Breast epithelium (tissue), 4 donors: Measurements from ENCODE around the gene HMCN1. TPM values are rescaled to one million over a fixed set of nuclear protein-coding genes. Genes with fewer than 3 reads are reported as not detected.
A peak's percentile ranks its signal among the peaks of the same experiment; 100 is the strongest.

Experiments used
- DNase-seq, 2 donors: peaks; one replicate each; pipeline ENCODE4 v3.0.0-alpha.2; 2019; ENCODE audit warnings: low spot score in 2 of 2
- H3K27ac ChIP-seq, 2 donors: fragments of 200-600 bp; sonication (generic) in 1 of 2; one replicate each; pipeline ENCODE4 v1.5.1; 2016 to 2019; ENCODE audit warnings: mild to moderate bottlenecking in 1 of 2
- H3K27me3 ChIP-seq, 2 donors: fragments of 200-600 bp; sonication (generic) in 1 of 2; one replicate each; pipeline versions ENCODE4 v1.5.1 to v1.6.0; 2017 to 2019; ENCODE audit warnings: control low read depth in 1 of 2, mild to moderate bottlenecking in 1 of 2
- H3K36me3 ChIP-seq: fragments of 200-600 bp; one replicate; pipeline ENCODE4 v1.5.1; 2019
- H3K4me1 ChIP-seq, 2 donors: fragments of 200-600 bp; sonication (generic); one replicate each; pipeline ENCODE4 v1.5.1; 2016 to 2019; ENCODE audit warnings: control low read depth in 1 of 2
- H3K4me3 ChIP-seq, 3 donors: fragments of 200-600 bp; sonication (generic); 1 replicate in 2 of 3; 2 replicates in 1 of 3; pipeline ENCODE4 v1.5.1; 2016 to 2019; ENCODE audit warnings: mild to moderate bottlenecking in 3 of 3, moderate library complexity in 2 of 3
- H3K9me3 ChIP-seq, 2 donors: fragments of 200-600 bp; sonication (generic) in 1 of 2; one replicate each; pipeline ENCODE4 v1.5.1; 2016 to 2019; ENCODE audit warnings: control low read depth in 1 of 2
- CTCF ChIP-seq, 3 donors: fragments of 450-650 bp; IDR thresholded peaks; one replicate each; pipeline ENCODE4 v1.5.1; 2016 to 2017; ENCODE audit warnings: antibody characterized with exemption in 3 of 3, mild to moderate bottlenecking in 3 of 3, moderate library complexity in 3 of 3
- POLR2A ChIP-seq: fragments of 450-650 bp; IDR thresholded peaks from one replicate; pipeline ENCODE4 v1.6.1; 2016; ENCODE audit warnings: antibody characterized with exemption, mild to moderate bottlenecking, moderate library complexity
- POLR2AphosphoS5 ChIP-seq, 3 donors: sonication (generic); formaldehyde crosslinking; IDR thresholded peaks; one replicate each; pipeline ENCODE4 v1.6.1; 2017; ENCODE audit warnings: antibody characterized with exemption in 3 of 3
- intact Hi-C: fragments of 100-400 bp; cut with DNase I; formaldehyde crosslinking; loops from one replicate; pipeline ENCODE4 v1.15.1; 2023; ENCODE audit warnings: low total_unique reads
- total RNA-seq, 3 donors: library from RNA; depleted of rRNA; stranded (reverse); fragments of >200 nt; gene quantifications; one replicate each; pipeline ENCODE4 v1.1.0, GENCODE V29; 2016

HMCN1 gene
- total RNA-seq, 3 donors from 2014 or later, result 7.8 to 18.4 (median 11.9) TPM

- H3K4me1 ChIP-seq, result no peaks in the 10 kb centered on the region
- intact Hi-C loops, result no loop called here
Observed at GRCh38 chr1:185807275-185807674, 73.1 kb downstream of the HMCN1 start.

GRCh38 chr1:185808631-185809030 is 74.4 kb downstream of the HMCN1 start:
- Histone ChIP-seq H3K27me3 (no peaks in the 10 kb centered on the region), H3K36me3 (peaks cover 4% of the 10 kb centered on the region), H3K27ac (peak overlapping the region in 1 of 2 donors; percentile 3), H3K4me1 (no peaks in the 10 kb centered on the region), H3K9me3 (no peaks in the 10 kb centered on the region), H3K4me3 (no peak overlapping the region)
- DNase-seq, result no peak
- no peak for TF ChIP-seq POLR2A
- TF ChIP-seq POLR2AphosphoS5 (IDR thresholded peaks at IDR 0.05), result no peak
- TF ChIP-seq CTCF (IDR thresholded peaks at IDR 0.05), result no peak
- intact Hi-C loops, result no loop called here

More at GRCh38 chr1:185807275-185807674, 73.1 kb downstream of the HMCN1 start:
- Histone ChIP-seq H3K27me3 (no peaks in the 10 kb centered on the region), H3K27ac (no peak overlapping the region), H3K9me3 (no peaks in the 10 kb centered on the region), H3K4me3 (no peak overlapping the region), H3K36me3 (peaks cover 5% of the 10 kb centered on the region)
- no peak for DNase-seq
- no peak for TF ChIP-seq POLR2AphosphoS5 (IDR thresholded peaks at IDR 0.05)
- no peak for TF ChIP-seq POLR2A
- TF ChIP-seq CTCF (IDR thresholded peaks at IDR 0.05), result no peak

GRCh38 chr1:185811073-185811709 is 77.0 kb downstream of the HMCN1 start:
- Histone ChIP-seq H3K27me3 (no peaks in the 10 kb centered on the region), H3K36me3 (no peaks in the 10 kb centered on the region), H3K4me3 (no peak overlapping the region), H3K27ac (no peak overlapping the region), H3K9me3 (no peaks in the 10 kb centered on the region), H3K4me1 (no peaks in the 10 kb centered on the region)
- no peak for DNase-seq
- intact Hi-C loops, result no loop called here
- TF ChIP-seq POLR2AphosphoS5 (IDR thresholded peaks at IDR 0.05) (no peak), POLR2A (no peak), CTCF (IDR thresholded peaks at IDR 0.05) (no peak)

- no peak overlapping the region for H3K27ac ChIP-seq
- no peak overlapping the region for H3K4me3 ChIP-seq
- no peaks in the 10 kb centered on the region for H3K36me3 ChIP-seq
- intact Hi-C loops, result no loop called here
- no peaks in the 10 kb centered on the region for H3K9me3 ChIP-seq
- no peaks in the 10 kb centered on the region for H3K4me1 ChIP-seq
- no peak for TF ChIP-seq POLR2A
- TF ChIP-seq POLR2AphosphoS5 (IDR thresholded peaks at IDR 0.05), result no peak
- TF ChIP-seq CTCF (IDR thresholded peaks at IDR 0.05), result no peak
- H3K27me3 ChIP-seq, result no peaks in the 10 kb centered on the region
- DNase-seq, result no peak
Observed at GRCh38 chr1:185812934-185813333, 78.7 kb downstream of the HMCN1 start.

- no peak overlapping the region for H3K27ac ChIP-seq
- no peaks in the 10 kb centered on the region for H3K27me3 ChIP-seq
- no peaks in the 10 kb centered on the region for H3K36me3 ChIP-seq
- no peaks in the 10 kb centered on the region for H3K4me1 ChIP-seq
- no peaks in the 10 kb centered on the region for H3K9me3 ChIP-seq
- no peak for DNase-seq
- intact Hi-C loops, result no loop called here
- H3K4me3 ChIP-seq, result no peak overlapping the region
- TF ChIP-seq POLR2AphosphoS5 (IDR thresholded peaks at IDR 0.05) (no peak), CTCF (IDR thresholded peaks at IDR 0.05) (peak in 2 of 3 donors; percentile 12 to 13), POLR2A (no peak)
Observed at GRCh38 chr1:185813401-185813979, 79.3 kb downstream of the HMCN1 start.
